Right lobe of liver (tissue), 6 donors: ENCODE measurements around the gene PAPLN. TPM values are rescaled to one million over a fixed set of nuclear protein-coding genes. Genes with fewer than 3 reads are reported as not detected.

Source experiments
- ATAC-seq, 4 donors: fragments of 200-7000 bp; cut with Tn5 transposase; one replicate each; pipeline ENCODE4 v1.9.1; 2020; ENCODE audit warnings: mild to moderate bottlenecking in 4 of 4, moderate library complexity in 4 of 4
- DNase-seq, 3 donors: peaks; one replicate each; pipeline ENCODE4 v3.0.0-alpha.2; 2020
- H3K27ac ChIP-seq, 3 donors: fragments of 200-600 bp; one replicate each; pipeline ENCODE4 v1.8.0; 2022
- H3K27me3 ChIP-seq, 2 donors: fragments of 200-600 bp; one replicate each; pipeline ENCODE4 v1.8.0; 2022
- H3K36me3 ChIP-seq, 4 donors: fragments of 200-600 bp; sonication (generic) in 1 of 4; one replicate each; pipeline versions ENCODE4 v1.5.1 to v1.8.0; 2017 to 2022; ENCODE audit warnings: control low read depth in 1 of 4
- H3K4me1 ChIP-seq, 4 donors: fragments of 200-600 bp; sonication (generic) in 1 of 4; one replicate each; pipeline versions ENCODE4 v1.5.1 to v1.8.0; 2017 to 2022; ENCODE audit warnings: control low read depth in 1 of 4
- H3K4me3 ChIP-seq, 3 donors: fragments of 200-600 bp; one replicate each; pipeline ENCODE4 v1.8.0; 2022
- H3K9me3 ChIP-seq, 4 donors: fragments of 200-600 bp; sonication (generic) in 1 of 4; one replicate each; pipeline versions ENCODE4 v1.5.1 to v1.8.0; 2017 to 2022; ENCODE audit warnings: control low read depth in 1 of 4
- POLR2A ChIP-seq: fragments of 450-650 bp; IDR thresholded peaks from one replicate; pipeline ENCODE4 v1.6.1; 2017; ENCODE audit warnings: antibody characterized with exemption, mild to moderate bottlenecking
- WGBS: methylation state at CpG from one replicate; pipeline ENCODE4 v1.1.6; 2018; ENCODE audit warnings: low coverage, low lambda C conversion rate; ENCODE audit not compliant: insufficient coverage; ENCODE audit errors: missing lambda C conversion rate; 5-methylcytosine and 5-hydroxymethylcytosine counted together
- intact Hi-C, 2 donors: fragments of 100-400 bp; cut with DNase I; formaldehyde crosslinking; loops; one replicate each; pipeline versions ENCODE4 v1.11.2 to v1.14.1; 2022
- small RNA-seq, 2 experiments: library from RNA; depleted of rRNA; stranded (forward); fragments of <200 nt; gene quantifications; one replicate each; pipeline ENCODE3, GENCODE V24; 2016
- total RNA-seq, 6 experiments: library from RNA; depleted of rRNA in 2 of 6; stranded (reverse); fragments of >200 nt in 2 of 6; fragmentation: NEBNext Ultra II Directional in 3 of 6; extraction: Animal tissue kit (Norgen Biotek cat#: 25700) in 3 of 6; gene quantifications; one replicate each; pipeline versions ENCODE4 v1.1.0 to v1.2.4, GENCODE V29; 2016 to 2023
- TF ChIP-seq, protein P1 (sequence below), 4 donors: fragments of 200-600 bp in 3 of 4; fragments of 450-650 bp in 1 of 4; IDR thresholded peaks; one replicate each; pipeline versions ENCODE4 v1.5.1 to v1.8.0; 2016 to 2022; ENCODE audit warnings: antibody characterized with exemption in 4 of 4, mild to moderate bottlenecking in 2 of 4
- donor health status: DM: no; HTN: yes; CAD: no.
- donor health status: DM: no; HTN: no; CAD: no.
- donor health status: DM: no; HTN: no; CAD: no.
- donor health status: DM: no; HTN: yes; CAD: no.
- donor health status: DM: no; HTN: yes; CAD: no.

The PAPLN gene
- total RNA-seq, 6 experiments from 2014 or later: 0.86 to 3.2 (median 1.2) TPM

- Histone ChIP-seq H3K4me1 (peaks cover 0 to 7% (median 0%) of the 10 kb centered on the region in 4 donors), H3K9me3 (no peaks in the 10 kb centered on the region), H3K36me3 (no peaks in the 10 kb centered on the region), H3K4me3 (no peak overlapping the region), H3K27ac (no peak overlapping the region), H3K27me3 (no peaks in the 10 kb centered on the region)
- intact Hi-C loops: no loop called here
- TF ChIP-seq, protein P1, sequence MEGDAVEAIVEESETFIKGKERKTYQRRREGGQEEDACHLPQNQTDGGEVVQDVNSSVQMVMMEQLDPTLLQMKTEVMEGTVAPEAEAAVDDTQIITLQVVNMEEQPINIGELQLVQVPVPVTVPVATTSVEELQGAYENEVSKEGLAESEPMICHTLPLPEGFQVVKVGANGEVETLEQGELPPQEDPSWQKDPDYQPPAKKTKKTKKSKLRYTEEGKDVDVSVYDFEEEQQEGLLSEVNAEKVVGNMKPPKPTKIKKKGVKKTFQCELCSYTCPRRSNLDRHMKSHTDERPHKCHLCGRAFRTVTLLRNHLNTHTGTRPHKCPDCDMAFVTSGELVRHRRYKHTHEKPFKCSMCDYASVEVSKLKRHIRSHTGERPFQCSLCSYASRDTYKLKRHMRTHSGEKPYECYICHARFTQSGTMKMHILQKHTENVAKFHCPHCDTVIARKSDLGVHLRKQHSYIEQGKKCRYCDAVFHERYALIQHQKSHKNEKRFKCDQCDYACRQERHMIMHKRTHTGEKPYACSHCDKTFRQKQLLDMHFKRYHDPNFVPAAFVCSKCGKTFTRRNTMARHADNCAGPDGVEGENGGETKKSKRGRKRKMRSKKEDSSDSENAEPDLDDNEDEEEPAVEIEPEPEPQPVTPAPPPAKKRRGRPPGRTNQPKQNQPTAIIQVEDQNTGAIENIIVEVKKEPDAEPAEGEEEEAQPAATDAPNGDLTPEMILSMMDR (IDR thresholded peaks at IDR 0.05): no peak
- TF ChIP-seq POLR2A: no peak
- DNase-seq: no peak
- WGBS: 94% methylated on average over 2 of the region's 3 CpGs
- ATAC-seq: no peak
Measured at GRCh38 chr14:73312687-73313086, 75.4 kb downstream of the PAPLN start.

DNA sequence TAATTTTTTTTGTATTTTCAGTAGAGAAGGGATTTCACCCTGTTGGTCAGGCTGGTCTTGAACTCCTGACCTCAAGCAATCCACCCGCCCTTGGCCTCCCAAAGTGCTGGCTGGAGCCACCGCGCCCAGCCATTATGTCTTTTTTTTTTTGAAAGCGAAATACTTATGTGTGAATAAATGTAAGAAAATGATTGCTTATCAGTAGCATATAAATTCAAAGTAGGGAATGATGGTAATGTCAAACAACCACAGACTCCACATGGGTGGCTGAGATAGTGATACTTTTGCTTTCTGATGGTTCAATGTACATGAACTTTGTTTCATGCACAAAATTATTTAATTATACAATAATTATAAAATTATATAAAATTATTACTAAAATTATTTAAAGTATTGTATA is 75.8 kb downstream of the PAPLN start:
- ATAC-seq (no peak), DNase-seq (no peak)
- whole genome bisulfite sequencing: 95% methylated on average over 4 of the region's 4 CpGs
- H3K4me3 ChIP-seq: no peak overlapping the region
- no peak overlapping the region for H3K27ac ChIP-seq
- intact Hi-C loops: no loop called here
- H3K4me1 ChIP-seq: peaks cover 0 to 7% (median 0%) of the 10 kb centered on the region in 4 donors
- no peaks in the 10 kb centered on the region for H3K36me3 ChIP-seq
- no peaks in the 10 kb centered on the region for H3K27me3 ChIP-seq
- no peak for TF ChIP-seq POLR2A
- no peaks in the 10 kb centered on the region for H3K9me3 ChIP-seq

- DNase-seq (no peak), ATAC-seq (no peak)
- intact Hi-C loops: no loop called here
- Histone ChIP-seq H3K27ac (no peak overlapping the region), H3K4me3 (no peak overlapping the region), H3K27me3 (no peaks in the 10 kb centered on the region), H3K4me1 (peaks cover 0 to 11% (median 3%) of the 10 kb centered on the region in 4 donors), H3K9me3 (no peaks in the 10 kb centered on the region), H3K36me3 (peaks cover 0 to 3% (median 0%) of the 10 kb centered on the region in 4 donors)
- WGBS: 77% methylated on average over 3 of the region's 3 CpGs
- TF ChIP-seq, protein P1 (IDR thresholded peaks at IDR 0.05): no peak
- TF ChIP-seq POLR2A: no peak
Measured at GRCh38 chr14:73323896-73324399, 86.6 kb downstream of the PAPLN start.

Small RNA genes lying within 50 kb of the gene (small RNA-seq; reads per million reads assigned to genes)
- gene AC004858.1 (0 reads per million in 2 experiments), gene RNU6-419P (0 reads per million in 2 experiments)

Other genes starting within 250 kb of the PAPLN start
- 10 to 100 TPM in 5 of 6 experiments, 1 to 10 TPM in 1; 9.9 to 14.3 (median 11.4) TPM for gene ZFYVE1, start 210.4 kb upstream of the PAPLN start, total RNA-seq
- 10 to 100 TPM; 16.3 to 29.1 (median 22.8) TPM for gene RBM25, start 179.0 kb upstream of the PAPLN start, total RNA-seq
- 10 to 100 TPM; 22.5 to 28.2 (median 25.0) TPM for gene PSEN1, start 101.0 kb upstream of the PAPLN start, total RNA-seq
- gene NUMB, start 221.0 kb downstream of the PAPLN start, total RNA-seq: 10 to 100 TPM; 28.3 to 48.4 (median 43.7) TPM